GM18499 (cell line): ENCODE measurements around the gene F8.

ENCODE experiments used
- ATAC-seq: cut with Tn5 transposase; IDR thresholded peaks from one replicate; pipeline ENCODE4 v1.9.1; 2021; ENCODE audit warnings: moderate number of reproducible peaks; ENCODE audit not compliant: insufficient read depth, unreplicated experiment

The F8 gene

DNA sequence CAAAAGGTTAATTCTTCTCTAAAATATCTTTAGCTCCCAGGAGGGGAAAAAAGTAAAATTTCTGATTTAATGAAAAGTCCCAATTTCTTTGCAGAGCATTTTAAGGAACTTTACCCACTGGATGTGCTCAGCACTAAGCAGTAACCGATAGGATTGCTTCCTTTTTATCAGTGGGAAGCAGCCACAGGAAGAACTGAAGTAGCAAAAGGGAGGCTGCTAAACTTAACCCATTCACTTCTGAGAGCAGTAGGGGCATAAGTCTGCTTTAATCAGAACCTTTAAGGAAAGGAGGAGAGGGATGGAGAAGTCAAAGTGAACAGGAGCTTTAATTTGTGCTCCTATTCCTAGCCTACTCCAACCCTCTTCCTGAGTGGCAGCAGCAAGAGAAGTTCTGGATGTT lies at the start of gene F8:
Gene F8, minus strand, starts transcription at position 139 of the 400 bp plus-strand sequence. CDS start 171 bp downstream, outside the sequence.
- ATAC-seq = no peak

DNA sequence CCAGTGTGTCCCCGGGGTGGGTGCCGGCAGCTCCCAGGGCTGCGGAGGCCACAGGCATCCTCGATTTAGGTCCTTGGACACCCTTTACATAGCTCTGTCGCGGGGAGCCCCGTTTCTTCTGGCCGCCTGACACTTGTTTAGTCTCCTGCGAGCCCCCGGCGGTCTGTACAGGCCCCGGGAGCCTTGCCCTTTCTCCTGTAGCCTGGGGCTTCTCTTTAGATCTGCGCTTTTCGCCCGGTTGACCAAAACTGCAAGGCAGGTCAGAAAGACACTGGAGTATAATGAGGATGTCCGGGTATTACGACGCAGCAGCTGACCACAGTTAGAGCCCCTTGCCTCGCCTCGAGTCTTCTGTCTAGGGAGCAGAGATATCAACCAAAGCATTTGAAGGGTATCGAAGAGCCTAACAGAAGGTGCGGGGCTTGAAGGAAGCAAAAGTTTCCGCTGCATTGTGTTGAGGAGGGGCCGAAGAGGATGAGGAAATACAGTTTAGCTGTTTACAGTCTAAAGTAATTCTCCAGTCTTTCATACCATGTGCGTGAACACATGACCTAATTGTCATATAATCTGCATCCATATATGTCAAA lies 49.3 kb upstream of the F8 start:
- no peak for ATAC-seq

DNA sequence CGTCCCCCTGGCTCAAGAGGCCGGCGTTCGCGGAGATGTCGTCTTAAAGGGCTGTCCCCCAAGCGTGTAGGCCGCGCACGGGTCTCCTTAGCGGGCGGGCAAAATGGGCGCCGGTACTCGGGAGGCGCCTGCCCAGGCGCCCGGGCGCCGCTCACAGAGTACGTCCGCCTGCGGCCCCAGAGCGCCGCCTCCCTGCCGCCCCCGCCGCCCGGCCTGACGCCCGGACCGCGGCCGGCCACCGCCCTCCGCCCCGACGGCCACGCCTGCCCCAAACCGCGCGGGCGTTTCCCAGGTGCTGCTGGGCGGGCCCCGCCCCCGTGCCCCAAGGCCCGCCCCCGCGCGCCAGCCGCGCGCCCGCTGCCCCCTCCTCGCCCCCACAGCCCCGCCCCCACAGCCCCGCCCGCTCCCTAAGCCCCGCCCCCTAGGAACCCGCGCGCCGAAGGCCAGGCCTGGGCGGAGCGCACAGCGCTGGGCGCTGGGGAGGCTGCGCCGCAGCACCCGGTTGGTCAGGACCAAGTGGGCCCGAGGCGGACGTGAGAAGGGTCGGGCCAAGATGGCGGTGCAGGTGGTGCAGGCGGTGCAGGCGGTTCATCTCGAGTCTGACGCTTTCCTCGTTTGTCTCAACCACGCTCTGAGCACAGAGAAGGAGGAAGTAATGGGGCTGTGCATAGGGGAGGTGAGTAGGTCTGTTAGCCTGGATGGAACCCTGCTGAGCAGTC lies 48.6 kb upstream of the F8 start, which contains the start of the genes BRCC3, CMC4 and MTCP1:
Gene BRCC3, plus strand, starts transcription at position 534 of the 719 bp plus-strand sequence. Its CDS starts 20 bp downstream, at position 554.
Gene CMC4, minus strand, starts transcription at position 162 of the 719 bp plus-strand sequence. CDS start 7,113 bp downstream, outside the sequence.
Gene MTCP1, minus strand, starts transcription at position 162 of the 719 bp plus-strand sequence. CDS start 5,126 bp downstream, outside the sequence.
- no peak for ATAC-seq

DNA sequence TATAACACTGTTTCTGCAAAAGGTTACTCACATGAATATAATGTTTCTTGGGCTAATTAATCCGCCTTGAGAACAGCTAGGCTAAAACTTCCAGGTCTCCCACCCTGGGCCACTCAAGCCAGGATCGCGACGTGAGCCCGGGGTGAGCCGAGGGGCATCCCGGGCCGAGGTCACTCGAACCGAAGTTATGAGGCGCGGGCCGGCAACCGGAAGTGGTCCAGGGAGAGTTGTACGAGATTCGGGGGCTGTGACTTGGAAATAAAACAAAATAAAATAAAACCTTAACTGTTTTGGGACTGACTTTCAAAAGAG lies 48.1 kb upstream of the F8 start:
- ATAC-seq = no peak

DNA sequence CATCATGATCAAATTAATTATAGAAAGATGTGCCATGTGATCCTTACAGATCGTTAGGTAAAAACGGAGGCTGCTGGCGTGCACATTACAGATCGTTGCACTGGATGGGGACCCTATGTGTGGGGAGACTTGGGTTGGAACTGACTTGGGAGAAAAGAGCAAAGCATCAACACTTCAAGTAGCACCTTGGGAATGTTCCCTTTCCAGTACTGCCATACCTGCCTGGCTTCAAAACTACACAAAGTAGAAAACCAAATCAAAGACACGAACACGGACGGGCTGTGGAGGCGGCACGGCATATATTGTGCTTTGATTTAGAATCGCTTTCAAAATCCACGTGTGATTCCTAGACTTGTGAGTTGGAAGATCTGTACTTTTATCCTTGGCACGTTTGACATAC lies 47.5 kb upstream of the F8 start:
- no peak for ATAC-seq

DNA sequence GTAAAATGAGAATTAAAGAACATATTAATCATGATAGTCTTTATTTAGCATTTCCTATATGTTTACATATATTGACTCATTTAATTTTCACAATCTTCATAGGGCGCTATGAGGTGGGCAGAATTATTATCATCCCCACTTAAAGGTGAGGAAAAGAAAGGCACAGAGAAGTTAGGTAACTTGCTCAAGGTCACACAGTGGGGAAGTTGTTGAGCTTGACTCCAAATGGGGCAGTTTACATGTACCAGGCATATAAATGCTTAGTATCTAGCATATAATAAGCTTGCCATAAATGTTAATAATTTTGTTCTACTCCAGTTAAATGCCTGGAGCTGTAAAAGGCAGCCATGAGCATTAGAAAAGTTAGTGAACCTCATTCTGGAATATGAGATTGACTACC lies 46.9 kb upstream of the F8 start:
- no peak for ATAC-seq

DNA sequence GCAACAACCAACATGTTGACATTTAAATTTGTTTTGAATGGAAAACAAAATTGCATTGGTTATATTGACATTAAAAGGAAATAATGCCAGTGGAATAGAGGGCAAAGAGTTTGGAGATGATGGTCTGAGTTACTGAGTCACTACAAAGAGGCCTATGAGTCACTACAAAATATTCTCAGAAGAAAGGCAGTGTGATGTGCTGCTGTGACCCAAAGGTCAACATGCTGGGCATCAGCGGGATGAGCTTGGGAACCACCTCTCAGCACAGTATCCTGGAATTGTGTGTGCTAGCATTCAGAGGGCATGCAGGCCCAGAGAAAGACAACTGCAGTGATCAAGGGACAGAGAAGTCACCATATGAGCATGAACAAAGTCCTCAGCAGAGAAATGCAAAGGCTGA lies 45.6 kb upstream of the F8 start:
- no peak for ATAC-seq

DNA sequence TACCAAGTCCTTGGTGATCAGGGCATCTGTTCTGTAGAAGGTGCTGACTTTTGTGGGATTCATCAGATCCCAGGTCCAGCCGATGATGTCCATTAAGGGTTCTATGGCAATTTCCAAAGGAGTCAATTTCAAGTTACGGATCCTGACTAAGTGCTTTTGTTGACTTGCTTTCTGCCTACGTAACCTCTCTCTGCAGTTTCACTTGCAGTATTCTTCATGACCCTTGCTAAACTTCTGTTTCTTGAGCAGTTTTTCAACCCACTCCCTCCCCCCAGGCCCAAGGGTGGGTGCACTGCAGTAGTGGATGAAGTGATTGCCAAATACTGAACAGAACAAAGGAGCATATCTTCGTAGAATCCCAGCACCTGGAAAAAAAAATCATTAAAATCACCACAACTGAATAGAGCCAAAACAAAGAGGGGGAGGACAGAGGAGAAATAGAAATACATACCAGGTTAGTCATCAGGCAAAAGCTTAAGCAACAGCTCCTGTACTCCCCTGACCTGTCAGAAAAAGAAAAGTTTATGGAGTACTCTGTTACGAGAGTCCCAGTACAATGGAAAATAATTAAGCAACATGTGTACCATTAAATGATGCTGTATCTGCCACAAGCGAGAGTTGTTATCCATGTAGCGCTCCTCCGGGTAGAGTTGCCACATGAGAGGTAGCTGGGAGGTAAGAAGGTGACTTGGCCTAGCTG lies 42.7 kb upstream of the F8 start:
- ATAC-seq = no peak

DNA sequence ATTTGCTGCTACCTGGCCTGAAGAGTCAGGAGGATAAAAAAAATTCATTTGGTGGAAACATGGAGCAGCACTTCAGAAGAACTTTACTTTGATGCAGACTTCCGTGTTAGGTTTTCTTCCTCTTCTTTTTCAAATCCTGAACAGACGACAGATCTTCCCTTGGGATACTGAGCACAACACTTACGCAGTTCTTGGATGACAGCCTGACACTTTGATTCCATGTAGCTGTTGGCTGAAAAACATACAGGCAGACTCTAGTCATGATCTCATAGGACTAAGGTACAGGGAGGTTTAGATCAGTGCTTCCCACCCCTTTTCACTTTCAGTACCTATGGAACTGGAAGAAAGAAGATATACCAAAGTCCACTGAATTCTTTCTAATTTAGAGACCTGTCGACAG lies 39.2 kb upstream of the F8 start:
- ATAC-seq = no peak

DNA sequence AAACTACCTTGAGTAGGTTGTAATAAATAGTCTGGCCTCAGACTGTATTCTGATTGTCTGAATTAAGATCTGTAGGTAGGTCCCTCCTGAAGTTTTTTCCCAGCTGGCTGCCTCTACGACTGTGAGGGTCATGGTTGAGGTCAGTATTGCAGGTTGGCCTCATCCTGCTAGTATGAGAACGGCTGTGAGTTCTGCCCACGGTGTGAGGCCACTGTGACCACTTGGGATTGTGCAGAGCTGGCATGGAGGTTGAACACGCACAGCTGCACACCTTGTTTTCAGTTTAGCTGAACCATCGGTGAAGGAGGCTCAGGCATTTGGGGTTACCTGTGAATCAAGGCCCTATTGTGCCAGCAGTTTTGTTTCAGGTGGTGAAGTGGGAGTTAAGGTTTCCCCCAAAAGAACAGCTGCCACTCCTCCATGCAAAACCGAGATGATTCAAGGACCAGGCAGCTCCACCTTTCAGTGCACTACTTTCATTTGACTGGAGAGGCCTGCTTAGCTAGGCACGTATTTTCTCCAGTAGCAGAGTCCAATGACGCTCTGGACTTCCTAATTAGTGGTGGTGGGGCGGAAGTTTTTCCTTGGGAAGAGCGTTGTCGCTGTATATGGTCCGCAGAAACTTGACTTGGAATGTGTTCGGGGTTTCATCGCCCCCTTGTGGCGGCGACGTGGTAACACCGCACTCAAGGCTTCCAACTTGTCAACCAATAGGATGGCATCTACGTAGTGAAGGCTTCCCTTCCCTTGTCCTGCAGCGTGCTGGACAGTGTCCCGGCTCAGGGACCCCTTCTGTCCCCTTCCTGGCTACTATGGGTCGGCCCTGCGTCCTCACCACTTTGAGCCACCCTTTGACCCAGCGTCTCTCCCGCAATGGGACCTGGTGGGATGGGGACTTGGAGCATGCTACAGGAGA lies 34.6 kb upstream of the F8 start:
- peak; percentile 56 for ATAC-seq

DNA sequence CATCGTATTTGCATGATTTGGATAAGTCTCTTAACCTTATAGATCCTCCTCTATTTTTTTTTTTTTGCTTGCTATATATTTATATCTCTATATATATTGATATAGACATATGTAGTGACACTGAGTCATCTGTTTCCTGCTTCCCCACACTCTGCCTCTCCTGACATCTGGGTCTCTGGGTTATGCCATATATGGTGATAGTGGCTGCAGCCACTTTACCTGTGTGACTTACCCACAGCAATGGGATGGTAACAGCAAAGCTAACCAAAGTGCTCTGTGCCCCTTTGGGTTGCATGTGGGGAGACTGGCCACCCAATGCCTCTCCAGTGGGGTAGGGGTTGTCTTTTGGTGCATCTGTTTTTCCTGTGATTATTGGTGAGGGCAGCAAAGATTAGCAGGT lies 33.9 kb upstream of the F8 start:
- no peak for ATAC-seq

DNA sequence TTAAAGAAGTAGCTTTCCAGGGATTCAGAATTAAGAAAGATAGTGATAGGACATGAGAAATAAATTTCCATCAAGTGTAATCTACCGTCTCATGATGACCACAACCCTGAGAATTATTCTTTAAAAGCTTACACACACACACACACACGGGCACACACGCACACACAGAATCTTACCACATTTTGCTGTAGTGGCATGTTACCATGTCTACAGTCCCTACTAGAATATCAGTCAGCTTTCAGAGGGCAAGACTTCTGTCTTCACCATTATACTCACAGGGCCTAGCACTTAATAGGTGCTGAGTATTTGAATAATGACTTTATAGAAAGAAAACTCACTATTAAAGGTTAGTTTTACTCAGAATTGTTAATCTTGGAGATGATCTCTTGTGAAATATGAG lies 33.0 kb upstream of the F8 start:
- ATAC-seq = no peak

DNA sequence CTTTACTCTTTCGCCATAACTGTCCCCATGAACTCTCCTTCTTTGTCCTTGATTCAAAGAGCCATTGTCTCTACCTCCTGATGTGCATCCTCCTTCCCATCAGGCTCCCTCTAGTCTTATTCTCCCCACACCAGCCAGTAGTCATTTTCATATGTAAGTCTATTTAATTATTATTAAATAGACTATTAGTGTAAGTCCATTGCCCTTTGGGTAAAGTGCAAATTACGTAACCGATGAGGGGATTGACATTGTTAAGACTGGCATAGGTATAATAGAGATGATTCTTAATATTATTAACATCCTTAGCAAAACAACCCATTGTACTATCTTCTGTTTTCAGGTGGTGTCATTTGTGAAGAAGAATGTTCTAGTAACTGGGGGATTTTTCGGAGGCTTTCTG lies 31.7 kb upstream of the F8 start:
- ATAC-seq = no peak

DNA sequence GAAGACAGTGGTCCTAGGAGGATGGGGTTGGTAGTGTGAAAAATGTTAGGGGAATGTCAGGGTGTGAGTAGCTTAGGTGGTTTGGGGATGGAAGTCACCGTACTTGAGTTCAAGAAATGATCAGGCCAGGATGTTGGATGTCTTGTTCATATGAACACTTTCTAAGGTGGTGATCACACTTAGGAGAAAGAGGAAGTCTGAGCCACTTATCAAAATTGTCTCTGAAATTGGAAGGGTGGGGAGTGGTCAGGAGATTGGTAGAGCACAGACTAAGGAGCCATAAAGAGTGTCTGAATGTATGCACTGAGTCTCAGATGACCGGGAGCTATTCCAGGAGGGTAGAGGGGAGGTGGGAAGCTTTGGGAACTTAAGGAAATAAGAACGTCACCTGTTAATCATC lies 31.1 kb upstream of the F8 start:
- ATAC-seq = no peak

DNA sequence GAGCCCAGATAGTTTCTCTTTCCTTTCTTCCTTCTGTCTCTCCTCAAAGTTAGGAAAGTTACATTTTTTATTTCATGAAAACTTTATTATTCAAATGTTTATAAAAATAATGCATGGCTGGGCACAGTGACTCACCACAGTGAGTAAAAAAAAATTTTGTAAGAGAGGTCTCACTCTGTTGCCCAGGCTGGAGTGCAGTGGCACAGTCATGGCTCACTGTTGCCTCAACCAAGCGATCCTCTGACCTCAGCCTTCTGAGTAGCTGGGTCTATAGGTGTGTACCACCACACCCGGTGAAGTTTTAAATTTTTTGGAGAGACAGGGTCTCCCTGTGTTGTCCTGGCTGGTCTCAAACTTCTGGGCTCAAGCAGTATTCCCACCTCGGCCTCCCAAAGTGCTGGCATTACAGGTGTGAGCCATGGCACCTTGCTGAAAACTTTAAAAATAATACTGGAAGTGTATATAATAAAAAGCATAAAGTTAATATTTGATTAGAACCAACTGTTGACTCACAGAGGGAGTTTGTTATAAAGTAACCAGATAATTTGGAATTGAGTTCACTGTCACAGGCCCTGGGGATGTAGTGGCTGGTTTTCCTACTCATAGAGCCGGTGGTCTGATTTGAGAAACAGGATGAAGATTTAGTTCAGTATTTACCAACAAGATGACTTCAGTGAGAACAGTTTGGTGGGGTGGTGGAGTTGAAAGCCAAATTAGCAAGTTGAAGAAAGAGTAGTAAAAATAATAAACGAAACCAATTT lies 30.4 kb upstream of the F8 start:
- ATAC-seq = no peak

DNA sequence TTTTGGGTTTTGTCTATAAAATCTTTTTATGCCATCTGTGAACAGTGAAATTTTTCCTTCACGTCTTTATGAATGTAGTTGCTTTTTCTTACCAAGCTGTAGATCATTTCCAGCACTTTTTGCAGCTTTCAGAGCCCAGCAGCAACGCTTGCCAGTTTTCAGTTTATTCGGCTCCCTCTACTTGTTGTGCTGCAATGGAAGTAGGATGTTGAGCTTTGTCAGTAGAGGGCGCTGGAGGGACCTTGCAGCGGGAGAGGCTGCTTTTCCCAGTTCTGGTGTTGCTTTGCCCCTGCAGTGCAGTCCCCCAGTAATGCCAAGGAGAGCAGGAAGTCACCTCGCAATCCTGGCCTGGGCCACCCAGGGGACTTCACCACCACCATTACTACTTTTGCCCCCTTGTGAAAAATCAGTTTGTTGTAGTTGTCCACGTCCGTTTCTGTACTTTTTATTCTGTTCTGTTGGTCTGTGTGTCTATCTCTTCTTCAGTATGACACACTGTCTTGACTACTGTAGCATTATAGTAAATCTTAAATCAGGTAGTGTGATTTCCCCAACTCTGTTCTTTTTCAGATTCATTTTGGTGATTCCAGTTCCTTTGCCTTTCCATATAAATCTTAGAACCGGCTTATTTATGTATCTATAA lies 26.6 kb upstream of the F8 start:
- ATAC-seq = no peak

DNA sequence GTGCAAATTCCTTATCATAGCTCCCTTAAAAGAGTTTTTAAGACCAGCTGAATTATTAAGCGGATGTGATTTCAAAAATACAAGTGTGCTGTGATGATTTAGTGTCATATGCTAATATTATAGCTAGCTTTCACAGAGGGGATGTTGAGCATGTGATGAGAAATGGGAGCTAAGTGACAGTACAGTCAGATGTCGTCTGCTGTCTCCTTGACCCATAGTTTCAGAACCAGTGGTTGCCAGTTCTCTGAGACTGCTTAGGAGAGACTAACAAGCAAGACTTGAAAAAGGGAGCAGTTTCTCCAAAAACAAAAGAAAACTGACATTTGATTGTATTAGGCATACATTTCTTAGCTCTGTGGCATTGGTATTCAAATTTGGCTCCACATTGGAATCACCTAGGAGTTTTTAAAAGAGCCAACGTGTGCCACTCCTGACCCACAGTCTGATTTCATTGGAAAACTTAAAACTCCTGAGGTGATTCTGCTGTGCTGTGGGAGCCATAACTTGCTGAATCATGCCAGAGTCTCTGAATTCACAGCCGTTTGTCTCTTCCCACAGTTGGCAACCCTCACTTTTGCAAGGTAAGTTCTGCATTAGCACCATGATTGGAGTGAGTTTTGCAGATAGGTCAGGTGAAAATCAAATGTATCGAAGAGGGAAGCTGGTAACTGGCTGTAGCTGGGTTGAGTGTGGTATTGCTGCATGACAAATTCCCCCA lies 24.4 kb upstream of the F8 start:
- no peak for ATAC-seq

DNA sequence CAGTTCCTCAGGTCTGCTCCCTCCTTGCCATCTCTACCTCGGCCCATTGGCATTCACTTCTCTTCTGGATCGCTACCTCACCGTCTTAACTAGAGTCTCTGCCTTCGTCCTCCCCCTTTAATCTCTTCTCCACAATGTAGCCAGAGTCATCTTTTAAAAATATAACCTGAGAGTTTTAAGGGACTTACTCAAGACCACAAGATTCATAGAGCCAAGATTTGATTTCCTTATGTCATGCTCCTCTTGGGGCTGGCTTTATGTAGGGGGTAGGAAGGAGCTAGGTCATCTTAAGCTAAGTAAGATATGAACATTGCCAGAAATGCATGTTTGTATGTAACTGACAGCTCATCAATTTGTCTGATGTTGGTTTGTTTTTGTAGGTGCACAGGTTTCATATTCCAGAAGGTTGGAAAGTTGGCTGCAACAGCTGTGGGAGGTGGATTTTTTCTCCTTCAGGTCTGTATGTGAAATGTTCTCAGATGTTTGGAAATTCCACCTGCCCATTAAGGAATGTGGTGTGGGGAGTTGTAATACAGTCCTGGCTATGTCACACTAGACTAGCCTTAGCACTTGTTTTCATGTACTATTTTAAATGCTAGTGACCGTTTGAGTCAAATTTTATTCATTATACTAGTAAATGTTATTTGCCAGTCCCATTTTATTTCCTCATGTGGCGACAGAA lies 23.7 kb upstream of the F8 start:
- no peak for ATAC-seq
